CD14-positive monocyte (primary cell): ENCODE results near the gene CMTR2. TPM values are rescaled to one million over a fixed set of nuclear protein-coding genes. Genes with fewer than 3 reads are reported as not detected.

Source experiments
- DNase-seq, 3 donors: peaks; one replicate each; pipeline ENCODE4 v3.0.0-alpha.2; 2011 to 2022
- H2AFZ ChIP-seq: 2 replicates; pipeline ENCODE4 v1.6.0; 2012; ENCODE audit warnings: mild to moderate bottlenecking, low read depth, low read length, inconsistent platforms; ENCODE audit not compliant: insufficient read depth, poor library complexity, severe bottlenecking
- H3K27ac ChIP-seq, 2 donors: 1 replicate in 1 of 2; 2 replicates in 1 of 2; pipeline ENCODE4 v1.5.1; 2012 to 2013; ENCODE audit warnings: low read length in 2 of 2, control low read depth in 1 of 2, inconsistent platforms in 1 of 2, low read depth in 1 of 2, mild to moderate bottlenecking in 1 of 2
- H3K27me3 ChIP-seq, 2 donors: one replicate each; pipeline versions ENCODE4 v1.6.0 to v1.6.1; 2011 to 2013; ENCODE audit warnings: low read length in 2 of 2; ENCODE audit not compliant: control insufficient read depth in 2 of 2, insufficient read depth in 2 of 2
- H3K36me3 ChIP-seq, 2 donors: replicated peaks in 1 of 2; 1 replicate in 1 of 2; 2 replicates in 1 of 2; pipeline versions ENCODE4 v1.5.1 to v1.6.1; 2012 to 2013; ENCODE audit warnings: low read length in 2 of 2, control low read depth in 1 of 2, inconsistent platforms in 1 of 2, mild to moderate bottlenecking in 1 of 2; ENCODE audit not compliant: insufficient read depth in 2 of 2, control insufficient read depth in 1 of 2
- H3K4me1 ChIP-seq, 2 donors: 1 replicate in 1 of 2; 2 replicates in 1 of 2; pipeline versions ENCODE4 v1.5.1 to v1.6.1; 2012 to 2013; ENCODE audit warnings: low read length in 2 of 2, control low read depth in 1 of 2, inconsistent platforms in 1 of 2, mild to moderate bottlenecking in 1 of 2, moderate library complexity in 1 of 2; ENCODE audit not compliant: insufficient read depth in 2 of 2, control insufficient read depth in 1 of 2
- H3K4me2 ChIP-seq: replicated peaks from 2 replicates; pipeline ENCODE3; 2012; ENCODE audit warnings: low read length, moderate library complexity, mild to moderate bottlenecking; ENCODE audit not compliant: poor library complexity, severe bottlenecking; ENCODE audit errors: extremely low read depth
- H3K4me3 ChIP-seq, 3 experiments: fragments of 200-600 bp in 1 of 3; sonication (generic) in 1 of 3; replicated peaks in 1 of 3; 1 replicate in 2 of 3; 2 replicates in 1 of 3; pipeline ENCODE4 v1.5.1; 2011 to 2013; ENCODE audit warnings: low read length in 3 of 3, mild to moderate bottlenecking in 3 of 3, control low read depth in 2 of 3, low read depth in 2 of 3, inconsistent platforms in 1 of 3, moderate library complexity in 1 of 3
- H3K79me2 ChIP-seq: 2 replicates; pipeline ENCODE4 v1.6.0; 2012; ENCODE audit warnings: mild to moderate bottlenecking, control low read depth, inconsistent platforms, low read length, moderate library complexity; ENCODE audit not compliant: insufficient read depth
- H3K9ac ChIP-seq: 2 replicates; pipeline ENCODE4 v1.6.0; 2017; ENCODE audit warnings: low read length, mild to moderate bottlenecking; ENCODE audit not compliant: insufficient read depth, poor library complexity, severe bottlenecking
- H3K9me3 ChIP-seq, 2 donors: replicated peaks in 1 of 2; 1 replicate in 1 of 2; 2 replicates in 1 of 2; pipeline versions ENCODE4 v1.5.1 to v1.6.1; 2012 to 2013; ENCODE audit warnings: low read length in 2 of 2, control low read depth in 1 of 2; ENCODE audit not compliant: control insufficient read depth in 1 of 2, insufficient read depth in 1 of 2
- H4K20me1 ChIP-seq: 2 replicates; pipeline ENCODE4 v1.6.0; 2012; ENCODE audit warnings: mild to moderate bottlenecking, low read length, control low read depth, moderate library complexity; ENCODE audit not compliant: insufficient read depth
- H3K27ac Mint-ChIP-seq, 7 donors: one replicate each; pipeline ENCODE4 v1.8.0; 2020; ENCODE audit warnings: mild to moderate bottlenecking in 7 of 7, mixed read lengths in 7 of 7, moderate library complexity in 6 of 7, inconsistent platforms in 2 of 7
- H3K27me3 Mint-ChIP-seq, 3 donors: one replicate each; pipeline ENCODE4 v1.8.0; 2021 to 2022; ENCODE audit warnings: low read depth in 3 of 3, mild to moderate bottlenecking in 3 of 3, mixed read lengths in 3 of 3, moderate library complexity in 3 of 3, inconsistent platforms in 1 of 3
- H3K36me3 Mint-ChIP-seq, 2 donors: one replicate each; pipeline ENCODE4 v1.8.0; 2020; ENCODE audit warnings: mixed read lengths in 2 of 2, inconsistent platforms in 1 of 2, mild to moderate bottlenecking in 1 of 2
- H3K4me1 Mint-ChIP-seq: one replicate; pipeline ENCODE4 v1.8.0; 2020; ENCODE audit warnings: mild to moderate bottlenecking, mixed read lengths
- H3K4me3 Mint-ChIP-seq, 2 donors: one replicate each; pipeline ENCODE4 v1.8.0; 2020; ENCODE audit warnings: mild to moderate bottlenecking in 2 of 2, mixed read lengths in 2 of 2, moderate library complexity in 1 of 2
- H3K9me3 Mint-ChIP-seq, 7 donors: one replicate each; pipeline ENCODE4 v1.8.0; 2020 to 2022; ENCODE audit warnings: mixed read lengths in 7 of 7, mild to moderate bottlenecking in 6 of 7, moderate library complexity in 6 of 7, inconsistent platforms in 2 of 7
- WGBS: methylation state at CpG from one replicate; pipeline ENCODE4 v1.1.5; 2013; ENCODE audit warnings: missing lambda C conversion rate; ENCODE audit not compliant: insufficient coverage; 5-methylcytosine and 5-hydroxymethylcytosine counted together
- intact Hi-C, 2 donors: fragments of 100-400 bp; cut with micrococcal nuclease; formaldehyde crosslinking; loops; one replicate each; pipeline versions ENCODE4 v1.15.0 to v1.15.1; 2023
- polyA plus RNA-seq, 3 donors: library from polyadenylated mRNA; depleted of rRNA in 1 of 3; unstranded in 2 of 3; stranded (reverse) in 1 of 3; fragments of 300-500 nt in 2 of 3; fragments of >200 nt in 1 of 3; fragmentation: Illumina TruSeq in 2 of 3; gene quantifications; 1 replicate in 2 of 3; 2 replicates in 1 of 3; pipeline ENCODE4 v1.2.3, GENCODE V29; 2012 to 2021
- TF ChIP-seq, protein P1 (sequence below): fragments of 200-600 bp; IDR thresholded peaks from one replicate; pipeline ENCODE4 v1.8.0; 2022; ENCODE audit warnings: antibody characterized with exemption, mild to moderate bottlenecking

CMTR2 gene
- polyA plus RNA-seq, 3 donors: 4.3 to 12.7 (median 11.5) TPM

DNA sequence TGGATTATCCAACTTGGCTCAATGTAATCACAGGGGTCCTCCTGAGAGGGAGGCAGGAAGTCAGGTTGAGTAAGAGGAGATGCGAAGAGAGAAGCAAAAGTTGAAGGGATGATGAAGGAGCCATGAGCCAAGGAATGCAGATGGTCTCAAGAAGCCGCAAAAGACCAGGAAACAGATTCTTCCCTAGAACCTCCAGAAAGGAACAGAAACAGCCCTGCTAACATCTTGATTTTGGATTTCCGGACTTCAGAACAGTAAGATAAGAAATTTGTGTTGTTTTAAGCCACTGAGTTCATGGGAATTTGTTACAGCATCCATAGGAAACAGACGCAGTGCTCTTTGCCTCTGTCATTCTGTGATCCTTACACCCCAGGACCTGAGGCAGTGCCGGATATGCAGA, 26.8 kb downstream of the CMTR2 start:
- Histone ChIP-seq H3K9me3 (no peaks in the 10 kb centered on the region), H3K4me3 (no peak overlapping the region), H4K20me1 (no peaks in the 10 kb centered on the region), H3K27ac (no peak overlapping the region), H3K27me3 (no peaks in the 10 kb centered on the region), H3K79me2 (no peaks in the 10 kb centered on the region), H3K4me2 (no peak overlapping the region), H3K36me3 (no peaks in the 10 kb centered on the region), H2AFZ (no peak overlapping the region), H3K9ac (no peak overlapping the region), H3K4me1 (no peaks in the 10 kb centered on the region)
- Mint-ChIP-seq H3K27ac (no peak overlapping the region), H3K27me3 (peaks cover 0 to 7% (median 2%) of the 10 kb centered on the region in 3 donors), H3K9me3 (peaks cover 0 to 5% (median 0%) of the 10 kb centered on the region in 7 donors), H3K4me1 (no peaks in the 10 kb centered on the region), H3K4me3 (no peak overlapping the region), H3K36me3 (no peaks in the 10 kb centered on the region)
- intact Hi-C loops: no loop called here
- DNase-seq: no peak
- 100% methylated on average over 2 of the region's 5 CpGs for WGBS
- TF ChIP-seq, protein P1, sequence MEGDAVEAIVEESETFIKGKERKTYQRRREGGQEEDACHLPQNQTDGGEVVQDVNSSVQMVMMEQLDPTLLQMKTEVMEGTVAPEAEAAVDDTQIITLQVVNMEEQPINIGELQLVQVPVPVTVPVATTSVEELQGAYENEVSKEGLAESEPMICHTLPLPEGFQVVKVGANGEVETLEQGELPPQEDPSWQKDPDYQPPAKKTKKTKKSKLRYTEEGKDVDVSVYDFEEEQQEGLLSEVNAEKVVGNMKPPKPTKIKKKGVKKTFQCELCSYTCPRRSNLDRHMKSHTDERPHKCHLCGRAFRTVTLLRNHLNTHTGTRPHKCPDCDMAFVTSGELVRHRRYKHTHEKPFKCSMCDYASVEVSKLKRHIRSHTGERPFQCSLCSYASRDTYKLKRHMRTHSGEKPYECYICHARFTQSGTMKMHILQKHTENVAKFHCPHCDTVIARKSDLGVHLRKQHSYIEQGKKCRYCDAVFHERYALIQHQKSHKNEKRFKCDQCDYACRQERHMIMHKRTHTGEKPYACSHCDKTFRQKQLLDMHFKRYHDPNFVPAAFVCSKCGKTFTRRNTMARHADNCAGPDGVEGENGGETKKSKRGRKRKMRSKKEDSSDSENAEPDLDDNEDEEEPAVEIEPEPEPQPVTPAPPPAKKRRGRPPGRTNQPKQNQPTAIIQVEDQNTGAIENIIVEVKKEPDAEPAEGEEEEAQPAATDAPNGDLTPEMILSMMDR: no peak

- H3K27ac Mint-ChIP-seq: no peak overlapping the region
- Histone ChIP-seq H3K4me1 (no peaks in the 10 kb centered on the region), H3K4me3 (no peak overlapping the region), H3K9ac (no peak overlapping the region), H3K4me2 (no peak overlapping the region), H4K20me1 (no peaks in the 10 kb centered on the region), H3K36me3 (no peaks in the 10 kb centered on the region), H2AFZ (no peak overlapping the region), H3K27me3 (no peaks in the 10 kb centered on the region), H3K27ac (no peak overlapping the region), H3K79me2 (no peaks in the 10 kb centered on the region), H3K9me3 (no peaks in the 10 kb centered on the region)
- intact Hi-C loops: no loop called here
- peaks cover 0 to 5% (median 2%) of the 10 kb centered on the region in 3 donors for H3K27me3 Mint-ChIP-seq
- TF ChIP-seq, protein P1: no peak
- no peaks in the 10 kb centered on the region for H3K4me1 Mint-ChIP-seq
- no peak overlapping the region for H3K4me3 Mint-ChIP-seq
- DNase-seq: no peak
- H3K9me3 Mint-ChIP-seq: peaks cover 0 to 5% (median 0%) of the 10 kb centered on the region in 7 donors
- no peaks in the 10 kb centered on the region for H3K36me3 Mint-ChIP-seq
Measured at GRCh38 chr16:71260995-71261394, 28.2 kb downstream of the CMTR2 start.
